Activated CD8-positive, alpha-beta memory T cell treated with anti-CD3 and anti-CD28 coated beads, Interleukin-2, amount 50 U/mL, for 24 hours (primary cell): ENCODE measurements around the gene PREX1.

Experiments used
- DNase-seq: peaks from one replicate; pipeline ENCODE4 v3.0.0-alpha.2; 2020; ENCODE audit errors: extremely low read depth

The PREX1 gene

GRCh38 chr20:48586730-48587129 lies 241.1 kb downstream of the PREX1 start:
- DNase-seq = no peak

- no peak for DNase-seq
Measured at GRCh38 chr20:48585061-48585870, 242.5 kb downstream of the PREX1 start.

- DNase-seq = no peak
Measured at GRCh38 chr20:48584391-48585060, 243.3 kb downstream of the PREX1 start.

- no peak for DNase-seq
Measured at GRCh38 chr20:48583801-48584200, 244.0 kb downstream of the PREX1 start.

GRCh38 chr20:48583171-48583570 lies 244.6 kb downstream of the PREX1 start:
- no peak for DNase-seq

GRCh38 chr20:48582673-48582985 lies 245.2 kb downstream of the PREX1 start:
- no peak for DNase-seq

- no peak for DNase-seq
Measured at GRCh38 chr20:48581167-48581566, 246.6 kb downstream of the PREX1 start.

- no peak for DNase-seq
Measured at GRCh38 chr20:48578397-48579098, 249.3 kb downstream of the PREX1 start.

GRCh38 chr20:48577557-48577956 lies 250.2 kb downstream of the PREX1 start:
- no peak for DNase-seq

- DNase-seq = no peak
Measured at GRCh38 chr20:48574383-48574782, 253.4 kb downstream of the PREX1 start.
